HG03097 (cell line): Measurements from ENCODE around the gene CDYL.

ENCODE experiments used
- ATAC-seq: cut with Tn5 transposase; IDR thresholded peaks from one replicate; pipeline ENCODE4 v1.9.1; 2021; ENCODE audit not compliant: unreplicated experiment, low FRiP score

CDYL gene

DNA sequence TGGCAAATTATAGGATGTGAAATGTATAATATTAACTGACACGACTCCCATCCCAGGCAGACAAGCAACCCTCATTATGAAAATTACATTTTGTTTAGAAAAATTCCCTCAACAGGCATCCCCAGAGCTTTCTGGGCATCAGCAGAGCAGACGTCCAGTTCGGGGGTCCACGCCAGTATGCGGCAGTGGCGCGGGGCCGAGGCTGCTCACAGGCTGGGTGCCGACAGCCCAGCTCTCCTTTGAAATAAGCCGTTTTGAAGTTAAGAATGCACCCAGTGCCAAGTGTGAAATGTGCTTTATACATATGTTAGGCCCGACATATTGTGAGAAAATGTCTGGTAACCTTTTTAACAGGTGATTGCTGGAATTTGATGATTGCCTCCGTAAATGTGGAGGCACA, 177.2 kb downstream of the CDYL start:
- ATAC-seq, result no peak

DNA sequence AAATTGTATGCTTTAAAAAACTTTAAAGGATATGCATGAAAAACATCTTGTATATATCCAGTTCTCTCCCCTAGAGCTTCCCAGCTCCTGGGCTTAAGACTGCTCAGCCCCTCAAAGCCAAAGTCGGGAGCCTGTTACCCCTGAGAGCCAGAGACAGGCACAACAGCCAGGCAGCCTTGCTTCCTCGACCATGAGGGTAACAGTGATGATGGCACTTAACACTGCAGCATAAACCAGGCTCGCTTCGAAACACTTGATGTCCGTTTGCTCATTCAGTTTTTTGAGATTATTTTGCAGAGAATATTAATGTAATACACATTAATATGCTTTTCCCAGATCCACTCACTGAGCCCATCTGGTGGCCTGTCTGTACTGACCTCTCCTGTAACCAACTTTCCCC, 180.4 kb downstream of the CDYL start:
- ATAC-seq, result no peak

DNA sequence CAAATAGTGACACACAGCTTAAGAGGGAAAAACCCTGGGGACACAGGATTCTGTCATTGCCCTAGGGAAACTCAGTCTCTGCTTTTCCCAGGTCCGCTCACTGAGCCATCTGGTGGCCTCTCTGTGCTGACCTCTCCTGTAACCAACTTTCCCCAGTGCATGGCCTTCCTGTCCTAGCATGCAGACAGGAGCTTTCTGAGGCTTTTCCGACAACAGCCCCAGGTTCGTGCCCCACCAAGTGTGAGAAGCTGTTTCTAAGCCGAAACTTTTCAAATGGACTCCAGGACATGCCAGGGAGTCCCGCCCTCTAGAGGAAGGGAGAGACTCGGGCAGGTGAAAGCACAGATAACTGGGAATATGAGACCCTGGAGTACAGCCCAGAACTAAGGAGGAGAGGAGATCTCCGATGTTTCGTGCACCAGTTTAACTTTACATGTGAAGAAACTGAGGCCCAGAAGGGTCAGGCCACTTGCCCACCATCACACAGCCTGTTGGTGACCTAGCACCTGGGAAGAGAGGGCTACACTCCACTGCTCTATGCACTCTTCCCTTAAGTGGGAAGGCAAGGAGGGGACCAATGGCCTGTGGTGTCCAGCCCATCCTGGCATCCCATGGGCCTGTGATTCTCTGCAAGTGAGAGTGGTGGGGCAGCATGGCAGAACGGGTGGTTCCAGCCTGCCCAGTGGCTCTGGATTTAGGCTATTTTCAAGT, 181.5 kb downstream of the CDYL start:
- ATAC-seq, result no peak

DNA sequence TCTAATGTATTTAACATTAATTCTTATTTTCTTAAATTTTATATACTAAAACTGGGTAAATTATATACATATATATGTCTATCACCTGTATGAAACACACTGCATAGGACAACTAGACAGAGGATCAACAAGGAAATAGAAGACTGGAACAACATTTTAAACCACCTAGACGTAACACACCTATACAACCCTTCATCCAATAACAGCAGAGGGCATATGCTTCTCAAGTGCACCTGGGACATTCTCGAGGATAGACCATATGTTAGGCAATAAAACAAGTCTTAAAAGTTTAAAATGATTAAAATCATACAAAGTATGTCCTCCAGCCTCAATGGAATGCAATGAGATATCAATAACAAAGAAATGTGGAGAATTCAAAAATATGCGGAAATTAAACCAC, 182.4 kb downstream of the CDYL start:
- no peak for ATAC-seq

DNA sequence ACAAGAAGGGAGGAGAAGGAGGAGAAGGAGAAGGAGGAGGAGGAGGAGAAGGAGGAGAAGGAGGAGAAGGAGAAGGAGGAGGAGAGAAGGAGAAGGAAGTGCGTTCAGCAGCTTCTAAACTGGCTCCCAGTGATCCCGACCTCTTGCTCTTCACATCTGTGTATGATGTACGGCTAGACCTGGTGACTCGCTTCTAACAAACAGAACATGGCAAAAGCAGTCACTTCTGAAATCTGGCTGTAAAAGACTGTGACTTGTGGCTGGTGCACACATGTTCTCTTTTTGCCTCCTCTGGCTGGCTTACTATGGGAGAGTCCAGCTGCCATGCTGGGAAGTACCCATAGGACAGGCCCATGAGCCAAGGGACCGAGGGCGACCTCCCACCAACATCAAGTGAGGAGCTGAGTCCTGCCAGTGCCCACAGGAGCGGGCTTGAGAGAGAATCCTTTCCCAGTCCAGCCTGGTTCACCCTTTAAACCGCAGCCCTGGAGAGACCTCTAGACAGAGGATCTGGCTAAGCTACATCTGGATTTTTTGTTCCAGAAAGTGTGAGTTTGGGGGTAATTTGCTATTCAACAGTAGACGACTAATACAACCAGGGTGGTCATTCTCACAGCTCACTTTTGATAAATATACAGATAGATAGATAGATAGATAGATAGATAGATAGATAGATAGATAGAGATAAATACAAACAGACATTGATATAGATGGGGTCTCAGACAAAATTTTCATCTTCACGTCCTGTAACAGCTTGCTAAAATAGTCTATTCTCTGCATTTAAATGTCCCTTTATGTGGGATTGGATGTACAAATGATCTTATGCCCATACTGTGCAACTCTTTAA, 185.3 kb downstream of the CDYL start:
- no peak for ATAC-seq

DNA sequence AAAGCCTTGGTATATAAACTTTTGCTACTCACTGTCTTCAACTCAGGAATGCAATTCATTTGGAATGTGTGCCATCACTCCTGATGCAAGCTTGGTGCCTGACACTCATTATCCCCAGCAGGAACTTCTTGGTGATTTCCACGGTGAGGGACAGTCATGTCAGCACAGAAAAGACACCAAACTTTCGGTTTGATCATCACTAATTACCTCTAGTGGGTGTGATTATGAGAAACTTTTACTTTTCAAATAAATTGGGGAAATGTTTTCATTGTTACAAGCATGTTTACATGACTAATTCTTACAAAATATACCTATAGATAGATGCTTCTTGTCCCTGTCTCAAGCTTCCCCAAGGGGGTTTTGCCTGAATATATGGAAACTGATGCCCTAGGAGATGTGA, 186.7 kb downstream of the CDYL start:
- no peak for ATAC-seq

DNA sequence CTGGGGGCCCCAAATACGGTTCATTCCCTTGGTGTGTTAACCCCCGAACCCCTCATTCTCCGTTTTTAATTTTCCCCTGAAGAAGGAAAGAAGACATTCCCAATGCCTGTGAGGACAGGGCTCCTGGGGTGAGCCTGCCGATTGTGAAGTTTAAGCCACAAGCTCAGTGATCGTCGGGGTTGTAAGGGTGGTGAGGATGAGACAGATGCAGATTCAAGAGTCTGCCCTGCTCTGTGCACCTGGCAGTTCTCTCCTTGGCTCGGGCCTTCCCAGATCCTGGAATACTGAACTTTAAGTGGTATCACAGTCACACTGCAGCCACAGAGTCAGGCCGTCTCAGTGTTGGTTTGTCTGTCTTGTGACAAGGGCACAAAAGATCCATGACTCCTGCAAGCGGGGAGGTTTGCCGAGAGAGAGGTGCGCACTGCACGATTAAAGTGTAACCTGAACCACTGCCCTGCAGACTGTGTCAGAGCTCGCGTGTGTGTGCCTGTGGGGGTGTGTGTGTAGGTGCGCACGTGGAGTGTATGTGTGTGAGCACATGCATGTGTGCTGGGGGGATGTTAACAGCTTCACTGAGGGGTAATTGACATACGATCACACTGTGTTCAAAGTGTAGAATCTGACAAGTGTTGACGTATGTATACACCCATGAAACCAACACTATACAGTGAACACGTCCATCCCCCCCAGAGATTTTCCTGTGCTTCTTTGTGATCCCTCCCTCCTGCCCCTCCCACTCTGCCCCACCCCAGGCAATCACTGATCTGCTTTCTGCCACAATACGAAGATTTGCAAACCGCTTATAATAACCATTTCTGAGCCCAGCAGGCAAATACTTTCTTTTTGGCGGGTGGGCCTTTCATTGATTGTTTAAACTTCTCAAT, 188.7 kb downstream of the CDYL start:
- ATAC-seq, result no peak

DNA sequence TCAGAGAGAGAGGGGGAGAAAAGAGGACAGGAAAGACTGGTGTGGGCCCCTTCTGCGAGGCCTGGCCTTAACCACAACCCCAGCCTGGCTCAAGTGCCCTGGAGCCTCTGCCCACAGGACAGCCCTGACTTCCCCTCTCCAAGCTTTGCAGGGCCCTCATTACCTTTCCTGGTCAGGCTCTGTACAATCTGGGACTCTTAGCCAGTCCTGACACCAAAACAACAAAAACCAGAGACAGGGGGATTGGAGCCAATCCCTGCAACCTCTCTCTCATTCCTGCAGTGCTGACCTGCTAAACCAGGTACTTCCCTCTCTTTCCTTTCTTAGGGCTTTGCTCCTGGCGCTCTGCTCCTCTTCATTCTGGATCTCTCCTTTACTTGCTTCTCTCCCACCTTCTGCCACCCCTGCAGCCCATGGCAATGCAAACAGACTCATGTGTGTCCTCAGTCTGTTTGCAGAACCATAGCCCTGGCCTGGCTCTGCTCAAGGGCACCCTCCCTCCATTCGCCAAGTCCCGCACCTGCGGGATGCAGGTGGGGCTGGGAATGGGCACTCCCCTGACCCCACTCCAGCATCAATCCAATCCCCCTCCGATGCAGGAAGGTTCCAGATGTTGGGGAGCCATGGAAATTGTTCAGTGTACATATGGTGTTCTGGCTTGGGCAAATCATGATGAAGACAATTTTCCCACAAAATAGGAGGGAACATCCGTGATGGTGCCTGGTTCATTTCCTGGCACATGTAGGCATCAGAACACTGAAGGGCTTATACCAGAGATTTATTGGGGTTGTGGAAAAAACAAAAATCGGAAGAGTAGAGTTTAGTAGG, 189.6 kb downstream of the CDYL start:
- ATAC-seq, result no peak

DNA sequence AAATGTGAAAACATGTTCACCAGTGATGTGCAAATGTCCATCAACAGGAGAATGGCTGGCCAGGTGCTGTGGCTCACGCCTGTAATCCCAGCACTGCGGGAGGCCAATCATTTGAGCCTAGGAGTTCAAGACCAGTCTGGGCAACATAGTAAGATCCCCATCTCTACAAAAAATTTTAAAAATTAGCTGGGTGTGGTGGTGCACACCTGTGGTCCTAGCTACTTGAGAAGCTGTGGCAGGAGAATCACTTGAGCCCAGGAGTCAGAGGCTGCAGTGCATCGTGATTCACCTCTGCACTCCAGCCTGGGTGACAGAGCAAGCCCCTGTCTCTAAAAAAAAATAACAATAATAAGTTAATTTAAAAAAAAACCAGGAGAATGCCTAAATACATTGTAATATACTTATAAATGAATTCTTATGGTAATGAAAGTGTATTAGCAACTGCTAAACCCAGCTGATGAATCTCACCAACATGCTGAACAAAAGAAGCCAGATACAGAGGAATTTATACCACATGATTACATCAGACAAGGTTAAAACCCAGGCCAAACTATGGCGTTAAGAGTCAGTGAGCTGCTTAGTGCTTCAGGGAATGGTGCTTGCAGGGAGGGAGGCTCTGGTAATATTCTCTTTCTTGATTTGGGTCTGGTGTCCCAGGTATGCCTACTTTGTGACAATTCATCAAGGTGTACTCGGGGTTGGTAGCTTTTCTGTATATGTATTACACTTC, 191.3 kb downstream of the CDYL start:
- no peak for ATAC-seq

DNA sequence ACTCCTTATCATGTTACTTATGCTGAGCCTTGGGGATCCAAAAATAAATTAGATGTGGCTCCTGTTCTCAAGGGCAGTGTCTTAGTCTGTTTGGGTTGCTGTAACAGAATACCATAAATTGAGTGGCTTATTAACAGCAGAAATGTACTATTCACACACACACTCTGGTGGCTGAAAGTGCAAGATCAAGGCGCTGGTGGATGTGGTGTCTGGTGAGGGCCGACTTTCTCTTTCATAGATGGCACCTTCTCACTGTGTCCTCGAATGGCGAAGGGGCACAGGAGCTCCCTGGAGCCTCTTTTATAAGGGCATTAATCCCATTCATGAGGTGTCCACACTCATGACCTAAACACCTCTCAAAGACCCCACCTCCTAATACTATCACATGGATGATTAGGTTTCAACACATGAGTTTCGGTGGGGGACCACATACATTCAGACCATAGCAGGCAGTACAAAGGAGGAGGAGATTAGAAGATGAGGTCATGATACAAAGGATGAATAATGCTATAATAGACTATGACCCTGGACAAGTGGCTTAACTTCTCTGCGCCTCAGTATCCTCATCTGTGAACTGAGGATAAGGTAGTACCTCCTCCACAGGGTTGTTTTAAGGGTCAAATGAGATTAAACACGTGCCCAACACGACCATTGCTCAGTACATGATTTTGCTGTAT, 193.5 kb downstream of the CDYL start:
- ATAC-seq, result no peak

DNA sequence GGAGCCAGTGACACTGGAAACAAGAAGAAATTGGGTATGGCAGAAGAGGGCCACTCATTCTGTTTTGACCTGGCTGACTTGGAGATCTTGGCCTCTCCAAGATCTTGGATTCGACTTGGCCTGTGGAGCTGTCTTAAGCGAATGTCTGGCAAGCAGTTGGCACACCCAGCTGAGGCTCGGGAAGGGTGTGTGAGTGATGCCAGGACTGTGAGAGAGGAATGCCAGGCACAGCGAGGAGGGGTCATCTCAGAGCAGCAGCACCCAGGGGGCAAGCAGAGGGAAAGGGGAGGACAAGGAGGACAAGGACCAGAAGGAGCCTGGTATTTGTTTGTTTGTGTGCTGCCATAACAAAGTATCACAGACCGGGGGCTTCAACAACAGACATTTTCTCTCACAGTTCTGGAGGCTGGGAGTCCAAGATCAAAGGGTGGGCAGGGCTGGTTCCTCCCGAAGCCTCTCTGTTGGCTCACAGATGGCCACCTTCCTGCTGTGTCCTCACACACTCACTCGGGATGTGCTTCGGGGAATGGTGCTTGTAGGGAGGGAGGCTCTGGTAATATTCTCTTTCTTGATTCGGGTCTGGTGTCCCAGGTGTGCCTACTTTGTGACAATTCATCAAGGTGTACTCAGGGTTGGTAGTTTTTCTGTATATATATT, 194.7 kb downstream of the CDYL start:
- ATAC-seq, result no peak

DNA sequence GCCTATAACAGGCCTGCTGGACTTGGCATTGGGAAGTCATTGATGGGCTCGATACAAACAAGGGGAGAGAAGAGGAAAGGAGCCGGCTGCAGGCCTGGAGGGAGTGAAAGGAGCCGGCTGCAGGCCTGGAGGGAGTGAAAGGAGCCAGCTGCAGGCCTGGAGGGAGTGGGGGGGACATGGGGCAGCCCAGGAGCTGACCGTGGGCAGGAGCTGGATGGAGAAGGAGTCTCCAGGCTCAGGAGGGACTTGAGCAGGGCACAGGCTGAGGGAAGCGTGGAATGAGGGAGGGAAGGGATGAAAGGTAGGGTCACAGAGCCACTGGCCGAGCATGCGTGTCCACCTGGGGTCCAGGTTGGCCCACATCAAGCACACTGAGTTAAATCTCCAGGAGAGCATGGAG, 195.6 kb downstream of the CDYL start:
- ATAC-seq, result no peak

DNA sequence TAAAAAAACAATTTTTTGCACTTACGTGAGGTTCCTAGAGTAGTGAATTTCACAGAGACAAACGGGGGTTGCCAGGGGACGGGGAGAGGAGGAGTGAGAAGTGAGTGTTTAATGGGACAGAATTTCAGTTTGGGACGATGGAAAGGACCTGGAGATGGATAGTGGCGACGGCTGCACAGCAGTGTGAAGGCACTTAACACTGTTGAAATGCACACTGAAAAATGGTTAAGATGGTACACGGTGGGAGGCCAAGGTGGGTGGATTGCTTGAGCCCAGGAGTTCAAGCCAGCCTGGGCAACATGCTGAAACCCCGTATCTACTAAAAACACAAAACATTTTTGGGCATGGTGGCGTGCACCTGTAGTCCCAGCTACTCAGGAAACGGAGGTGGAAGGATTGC, 196.2 kb downstream of the CDYL start:
- ATAC-seq, result no peak

DNA sequence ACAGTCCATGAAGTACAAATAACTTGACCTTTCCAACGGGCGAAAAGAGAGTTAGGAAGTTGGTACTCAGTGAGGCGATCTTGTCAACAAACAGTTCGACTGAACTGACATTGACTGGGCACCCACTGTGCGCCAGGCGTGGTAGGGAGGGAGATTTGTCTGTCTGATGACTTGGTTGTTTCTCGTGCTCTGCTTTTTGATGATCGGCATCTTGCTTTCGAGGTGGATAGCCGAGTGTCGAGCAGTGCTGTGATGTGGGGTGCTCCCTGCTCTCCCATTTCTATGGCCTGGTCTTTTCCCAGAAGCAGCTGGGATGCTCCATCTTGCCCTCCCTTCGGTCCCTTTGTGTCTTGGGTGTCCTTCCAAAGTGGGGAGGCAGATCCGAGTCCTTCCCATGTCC, 197.2 kb downstream of the CDYL start:
- no peak for ATAC-seq

DNA sequence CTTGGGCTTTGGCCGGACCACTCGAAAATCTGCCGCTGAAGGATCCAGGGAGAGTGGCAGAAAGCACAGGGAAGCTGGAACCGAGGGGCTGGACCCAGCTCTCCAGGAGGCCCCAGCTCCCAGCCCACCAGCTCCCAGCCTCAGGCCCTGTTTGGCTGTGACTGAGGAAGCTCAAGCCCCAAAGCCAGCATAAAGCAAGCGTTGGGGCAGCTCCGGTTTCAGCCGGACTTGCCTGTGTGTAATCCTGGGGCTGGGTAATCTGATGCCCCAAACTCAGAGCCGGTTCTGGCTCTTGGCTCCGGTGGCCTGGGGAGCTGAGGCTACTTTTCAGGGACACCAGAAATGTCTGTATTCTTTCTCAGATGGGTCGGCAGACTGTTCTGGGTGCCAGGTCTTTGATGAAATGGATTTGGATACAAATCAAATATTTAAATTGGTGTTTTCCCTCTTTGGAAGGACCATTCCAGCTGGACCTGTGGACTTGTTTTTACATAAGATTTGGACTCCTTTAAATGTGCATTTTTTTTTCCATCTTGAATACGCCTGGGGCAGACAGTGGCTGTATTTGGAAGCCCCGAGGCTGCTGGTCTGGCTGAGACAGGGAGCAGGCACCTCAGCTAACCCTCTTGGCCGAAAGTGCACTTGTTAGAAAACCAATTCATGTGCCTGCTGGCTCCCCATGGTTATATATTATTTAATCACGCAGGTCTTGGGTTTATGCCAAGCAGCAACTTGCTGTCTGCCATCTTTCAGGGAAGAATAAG, 198.0 kb downstream of the CDYL start:
- ATAC-seq, result no peak

DNA sequence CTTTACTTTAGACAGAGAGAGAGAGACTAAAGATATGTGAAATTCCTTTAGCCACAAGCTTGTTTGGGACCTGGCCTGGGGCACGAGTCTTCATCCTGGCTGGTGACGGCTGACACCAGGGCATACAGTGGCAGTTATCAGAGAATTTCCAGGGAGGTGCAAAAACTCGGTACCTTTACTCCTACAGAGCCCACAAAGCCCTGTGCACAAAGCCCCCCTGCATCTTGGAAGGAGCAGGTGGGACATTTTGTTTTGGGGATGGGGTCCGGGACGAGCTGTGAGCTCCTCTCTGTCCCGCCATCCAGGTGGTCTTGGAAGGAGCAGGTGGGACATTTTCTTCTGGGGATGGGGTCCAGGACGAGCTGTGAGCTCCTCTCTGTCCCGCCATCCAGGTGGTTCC, 198.8 kb downstream of the CDYL start:
- no peak for ATAC-seq

DNA sequence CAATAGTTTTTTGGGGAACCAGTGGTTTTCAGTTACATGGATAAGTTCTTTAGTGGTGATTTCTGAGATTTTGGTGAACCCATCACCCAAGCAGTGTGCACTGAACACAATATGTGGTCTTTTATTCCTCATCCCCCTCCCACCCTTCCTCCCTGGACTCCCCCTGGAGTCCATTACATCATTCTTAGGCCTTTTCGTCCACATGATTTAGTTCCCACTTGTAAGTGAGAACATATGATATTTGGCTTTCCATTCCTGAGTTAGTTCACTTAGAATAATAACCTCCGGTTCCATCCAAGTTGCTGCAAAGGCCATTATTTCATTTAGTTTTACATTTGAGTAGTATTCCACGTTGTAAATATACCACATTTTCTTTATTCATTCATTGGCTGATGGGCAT, 199.3 kb downstream of the CDYL start:
- ATAC-seq, result no peak

DNA sequence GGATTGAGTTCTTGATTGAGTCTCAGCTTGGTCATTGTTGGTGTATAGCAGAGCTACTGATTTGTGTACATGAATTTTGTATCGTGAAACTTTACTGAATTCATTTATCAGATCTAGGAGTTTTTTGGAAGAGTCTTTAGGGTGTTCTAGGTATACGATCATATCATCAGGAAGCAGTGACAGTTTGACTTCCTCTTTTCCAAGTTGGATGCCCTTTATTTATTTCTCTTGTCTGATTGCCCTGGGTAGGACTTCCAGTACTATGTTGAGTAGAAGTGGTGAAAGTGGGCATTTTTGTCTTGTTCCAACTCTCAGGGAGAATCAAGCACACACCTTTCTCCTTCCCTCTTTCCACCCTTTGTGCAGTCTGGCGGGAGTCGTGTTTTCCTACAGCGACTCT, 201.3 kb downstream of the CDYL start:
- no peak for ATAC-seq
